Cardiac muscle cell (in vitro differentiated cells and primary cell): ENCODE measurements around the gene DLL4. TPM values are rescaled to one million over a fixed set of nuclear protein-coding genes. Genes with fewer than 3 reads are reported as not detected.

Experiments used
- DNase-seq, 2 donors: peaks; one replicate each; pipeline versions ENCODE4 v3.0.0 to v3.0.0-alpha.2; 2010 to 2017; ENCODE audit warnings: low read depth in 1 of 2, low spot score in 1 of 2
- H3K27ac ChIP-seq: fragments of 200-600 bp; sonication (generic); 2 replicates; pipeline ENCODE4 v1.5.1; 2016
- H3K27me3 ChIP-seq: fragments of 200-600 bp; sonication (generic); 2 replicates; pipeline ENCODE4 v1.6.0; 2016; ENCODE audit warnings: control low read depth
- H3K36me3 ChIP-seq: fragments of 200-600 bp; sonication (generic); 2 replicates; pipeline ENCODE4 v1.5.1; 2016; ENCODE audit warnings: control low read depth
- H3K4me1 ChIP-seq: fragments of 200-600 bp; sonication (generic); 2 replicates; pipeline ENCODE4 v1.8.1; 2017; ENCODE audit warnings: low read depth, mild to moderate bottlenecking, mixed run types
- H3K4me3 ChIP-seq: fragments of 200-600 bp; sonication (generic); 2 replicates; pipeline ENCODE4 v1.5.1; 2016; ENCODE audit warnings: mild to moderate bottlenecking
- H3K9me3 ChIP-seq: fragments of 200-600 bp; sonication (generic); 2 replicates; pipeline ENCODE4 v1.5.1; 2017; ENCODE audit warnings: low read depth, mild to moderate bottlenecking, control low read depth
- polyA plus RNA-seq: library from polyadenylated mRNA; unstranded; fragments of >200 nt; fragmentation: Nextera tagmentation; extraction: Ambion mirVana; gene quantifications from 2 replicates; pipeline ENCODE4 v1.2.1, GENCODE V29; 2016
- total RNA-seq: library from RNA; depleted of rRNA; stranded (reverse); fragments of >200 nt; gene quantifications from 2 replicates; pipeline ENCODE4 v1.2.3, GENCODE V29; 2016
- TF ChIP-seq, protein P1 (sequence below): IDR thresholded peaks from 2 replicates; pipeline ENCODE4 v1.5.1; 2012; ENCODE audit warnings: low read depth, mild to moderate bottlenecking, low read length

DLL4 gene
- total and polyA plus RNA-seq, 2 experiments from 2014 or later = 0.71 TPM; not detected in 1

DNA sequence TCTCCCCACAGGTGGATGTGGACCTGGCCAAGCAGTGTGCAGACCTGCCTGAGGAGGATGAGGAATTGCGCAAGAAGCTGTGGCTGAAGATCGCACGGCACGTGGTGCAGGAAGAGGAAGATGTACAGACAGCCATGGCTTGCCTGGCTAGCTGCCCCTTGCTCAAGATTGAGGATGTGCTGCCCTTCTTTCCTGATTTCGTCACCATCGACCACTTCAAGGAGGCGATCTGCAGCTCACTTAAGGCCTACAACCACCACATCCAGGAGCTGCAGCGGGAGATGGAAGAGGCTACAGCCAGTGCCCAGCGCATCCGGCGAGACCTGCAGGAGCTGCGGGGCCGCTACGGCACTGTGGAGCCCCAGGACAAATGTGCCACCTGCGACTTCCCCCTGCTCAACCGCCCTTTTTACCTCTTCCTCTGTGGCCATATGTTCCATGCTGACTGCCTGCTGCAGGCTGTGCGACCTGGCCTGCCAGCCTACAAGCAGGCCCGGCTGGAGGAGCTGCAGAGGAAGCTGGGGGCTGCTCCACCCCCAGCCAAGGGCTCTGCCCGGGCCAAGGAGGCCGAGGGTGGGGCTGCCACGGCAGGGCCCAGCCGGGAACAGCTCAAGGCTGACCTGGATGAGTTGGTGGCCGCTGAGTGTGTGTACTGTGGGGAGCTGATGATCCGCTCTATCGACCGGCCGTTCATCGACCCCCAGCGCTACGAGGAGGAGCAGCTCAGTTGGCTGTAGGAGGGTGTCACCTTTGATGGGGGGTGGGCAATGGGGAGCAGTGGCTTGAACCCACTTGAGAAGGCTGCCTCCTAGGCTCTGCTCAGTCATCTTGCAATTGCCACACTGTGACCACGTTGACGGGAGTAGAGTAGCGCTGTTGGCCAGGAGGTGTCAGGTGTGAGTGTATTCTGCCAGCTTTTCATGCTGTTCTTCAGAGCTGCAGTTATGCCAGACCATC, 26.3 kb upstream of the DLL4 start:
- peaks cover 5% of the 10 kb centered on the region for H3K4me1 ChIP-seq
- peak in 1 of 2 donors; percentile 59 for DNase-seq
- no peak overlapping the region for H3K27ac ChIP-seq
- H3K4me3 ChIP-seq = no peak overlapping the region
- H3K27me3 ChIP-seq = no peaks in the 10 kb centered on the region
- H3K9me3 ChIP-seq = no peaks in the 10 kb centered on the region
- TF ChIP-seq, protein P1, sequence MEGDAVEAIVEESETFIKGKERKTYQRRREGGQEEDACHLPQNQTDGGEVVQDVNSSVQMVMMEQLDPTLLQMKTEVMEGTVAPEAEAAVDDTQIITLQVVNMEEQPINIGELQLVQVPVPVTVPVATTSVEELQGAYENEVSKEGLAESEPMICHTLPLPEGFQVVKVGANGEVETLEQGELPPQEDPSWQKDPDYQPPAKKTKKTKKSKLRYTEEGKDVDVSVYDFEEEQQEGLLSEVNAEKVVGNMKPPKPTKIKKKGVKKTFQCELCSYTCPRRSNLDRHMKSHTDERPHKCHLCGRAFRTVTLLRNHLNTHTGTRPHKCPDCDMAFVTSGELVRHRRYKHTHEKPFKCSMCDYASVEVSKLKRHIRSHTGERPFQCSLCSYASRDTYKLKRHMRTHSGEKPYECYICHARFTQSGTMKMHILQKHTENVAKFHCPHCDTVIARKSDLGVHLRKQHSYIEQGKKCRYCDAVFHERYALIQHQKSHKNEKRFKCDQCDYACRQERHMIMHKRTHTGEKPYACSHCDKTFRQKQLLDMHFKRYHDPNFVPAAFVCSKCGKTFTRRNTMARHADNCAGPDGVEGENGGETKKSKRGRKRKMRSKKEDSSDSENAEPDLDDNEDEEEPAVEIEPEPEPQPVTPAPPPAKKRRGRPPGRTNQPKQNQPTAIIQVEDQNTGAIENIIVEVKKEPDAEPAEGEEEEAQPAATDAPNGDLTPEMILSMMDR = no peak
- H3K36me3 ChIP-seq = peaks cover 21% of the 10 kb centered on the region

- TF ChIP-seq, protein P1 = no peak
- no peaks in the 10 kb centered on the region for H3K27me3 ChIP-seq
- H3K36me3 ChIP-seq = peaks cover 21% of the 10 kb centered on the region
- no peaks in the 10 kb centered on the region for H3K9me3 ChIP-seq
- no peak overlapping the region for H3K27ac ChIP-seq
- H3K4me1 ChIP-seq = peaks cover 5% of the 10 kb centered on the region
- no peak overlapping the region for H3K4me3 ChIP-seq
- no peak for DNase-seq
These were observed 24.5 kb upstream of the DLL4 start for GRCh38 chr15:40904552-40905201.

- Histone ChIP-seq H3K4me3 (peak overlapping the region; percentile 15), H3K27ac (no peak overlapping the region), H3K36me3 (peaks cover 8% of the 10 kb centered on the region), H3K27me3 (no peaks in the 10 kb centered on the region), H3K9me3 (no peaks in the 10 kb centered on the region), H3K4me1 (peaks cover 5% of the 10 kb centered on the region)
- DNase-seq = peak; percentile 88 to 96
- TF ChIP-seq, protein P1 = peak; percentile 76
These were observed 22.8 kb upstream of the DLL4 start for GRCh38 chr15:40906091-40906990.

DNA sequence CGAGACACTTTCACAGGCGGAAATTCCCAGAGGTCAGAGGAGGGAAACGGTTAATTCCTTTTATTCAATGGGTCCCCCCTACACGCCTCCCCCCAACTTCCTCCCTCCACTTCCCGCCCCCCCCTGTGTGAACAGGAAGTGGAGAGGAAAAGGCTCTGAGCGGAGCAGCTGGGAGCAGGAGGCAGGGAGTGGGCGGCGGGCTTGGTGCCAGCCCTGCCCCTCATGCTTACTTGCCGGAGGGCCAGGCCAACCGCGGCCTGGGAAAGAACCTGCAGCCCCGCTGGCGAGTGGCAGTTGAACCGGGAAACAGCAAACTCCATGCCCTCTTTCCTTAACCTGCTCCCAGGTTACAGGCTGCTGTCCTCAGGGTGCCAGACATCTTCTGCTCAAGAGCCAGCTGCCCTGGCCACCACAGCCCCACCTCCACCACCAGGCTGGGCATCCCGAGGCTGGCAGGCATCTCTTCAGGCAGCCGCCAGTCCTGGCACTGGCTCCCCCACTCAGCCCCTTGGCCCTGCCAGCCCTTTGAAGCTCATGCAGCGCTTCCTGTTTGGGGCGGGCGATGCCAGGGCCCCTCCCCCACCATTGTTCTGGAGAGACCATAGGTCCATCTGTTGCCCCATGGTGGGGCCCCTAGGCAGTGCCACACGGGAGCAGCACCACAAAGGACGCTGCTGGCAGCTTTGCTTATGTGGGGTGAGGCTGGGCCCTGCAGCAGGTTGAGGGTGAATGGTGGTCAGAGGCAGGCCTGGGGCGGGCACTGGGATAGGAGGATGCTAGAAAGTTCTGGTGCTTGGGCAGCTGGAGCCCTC, 21.9 kb upstream of the DLL4 start:
- DNase-seq = peak in 1 of 2 donors; percentile 51
- no peaks in the 10 kb centered on the region for H3K9me3 ChIP-seq
- peaks cover 5% of the 10 kb centered on the region for H3K4me1 ChIP-seq
- H3K4me3 ChIP-seq = peak overlapping the region; percentile 15
- peaks cover 8% of the 10 kb centered on the region for H3K36me3 ChIP-seq
- H3K27me3 ChIP-seq = no peaks in the 10 kb centered on the region
- no peak overlapping the region for H3K27ac ChIP-seq
- TF ChIP-seq, protein P1 = no peak
